Liver (tissue), 9 donors: Measurements from ENCODE around the gene PKN2. TPM values are rescaled to one million over a fixed set of nuclear protein-coding genes. Genes with fewer than 3 reads are reported as not detected.

Experiments used
- DNase-seq: peaks from one replicate; pipeline ENCODE4 v3.0.0-alpha.2; 2017; ENCODE audit warnings: low spot score
- H3K27ac ChIP-seq, 2 donors: one replicate each; pipeline ENCODE4 v1.7.0; 2013; ENCODE audit warnings: inconsistent platforms in 2 of 2, low read length in 2 of 2, control low read depth in 1 of 2, low read depth in 1 of 2, mild to moderate bottlenecking in 1 of 2
- H3K27me3 ChIP-seq, 4 donors: one replicate each; pipeline versions ENCODE4 v1.6.1 to v1.7.0; 2013; ENCODE audit warnings: low read length in 3 of 4, inconsistent platforms in 1 of 4, mild to moderate bottlenecking in 1 of 4, moderate library complexity in 1 of 4; ENCODE audit not compliant: control insufficient read depth in 4 of 4, insufficient read depth in 4 of 4
- H3K36me3 ChIP-seq, 4 donors: one replicate each; pipeline versions ENCODE4 v1.6.1 to v1.7.0; 2013; ENCODE audit warnings: low read length in 3 of 4, mild to moderate bottlenecking in 3 of 4, low read depth in 1 of 4, moderate library complexity in 1 of 4; ENCODE audit not compliant: control insufficient read depth in 4 of 4, insufficient read depth in 3 of 4
- H3K4me1 ChIP-seq, 4 donors: one replicate each; pipeline versions ENCODE4 v1.6.1 to v1.7.0; 2013; ENCODE audit warnings: low read length in 3 of 4, mild to moderate bottlenecking in 3 of 4, moderate library complexity in 1 of 4; ENCODE audit not compliant: control insufficient read depth in 4 of 4, insufficient read depth in 4 of 4
- H3K4me3 ChIP-seq, 3 donors: one replicate each; pipeline versions ENCODE4 v1.6.1 to v1.7.0; 2013; ENCODE audit warnings: low read length in 3 of 3, control low read depth in 1 of 3, low read depth in 1 of 3, mild to moderate bottlenecking in 1 of 3
- H3K9ac ChIP-seq, 2 donors: one replicate each; pipeline ENCODE4 v1.7.0; 2013; ENCODE audit warnings: low read length in 2 of 2, mild to moderate bottlenecking in 2 of 2, moderate library complexity in 2 of 2, control low read depth in 1 of 2, low read depth in 1 of 2
- H3K9me3 ChIP-seq, 4 donors: one replicate each; pipeline versions ENCODE4 v1.6.1 to v1.7.0; 2013; ENCODE audit warnings: low read length in 3 of 4; ENCODE audit not compliant: control insufficient read depth in 4 of 4
- EGR1 ChIP-seq, 2 donors: IDR thresholded peaks; 2 replicates each; pipeline ENCODE4 v1.6.1; 2016 to 2018; ENCODE audit warnings: antibody characterized with exemption in 2 of 2, low read depth in 2 of 2
- FOXA1 ChIP-seq: IDR thresholded peaks from 2 replicates; pipeline ENCODE4 v1.6.1; 2016; ENCODE audit warnings: antibody characterized with exemption
- FOXA2 ChIP-seq: IDR thresholded peaks from 2 replicates; pipeline ENCODE4 v1.6.1; 2016; ENCODE audit warnings: antibody characterized with exemption
- GABPA ChIP-seq, 2 donors: IDR thresholded peaks in 1 of 2; conservative IDR thresholded peaks in 1 of 2; 2 replicates each; pipeline ENCODE4 v1.6.1; 2016; ENCODE audit warnings: antibody characterized with exemption in 2 of 2, mild to moderate bottlenecking in 1 of 2, moderate library complexity in 1 of 2
- HNF4A ChIP-seq, 2 donors: conservative IDR thresholded peaks; 2 replicates each; pipeline ENCODE4 v1.6.1; 2016; ENCODE audit warnings: antibody characterized with exemption in 2 of 2, mild to moderate bottlenecking in 2 of 2
- HNF4G ChIP-seq: IDR thresholded peaks from 2 replicates; pipeline ENCODE4 v1.6.1; 2016; ENCODE audit warnings: antibody characterized with exemption
- JUND ChIP-seq, 2 donors: IDR thresholded peaks; 2 replicates each; pipeline ENCODE4 v1.6.1; 2016; ENCODE audit warnings: antibody characterized with exemption in 2 of 2
- NR2F2 ChIP-seq: IDR thresholded peaks from 2 replicates; pipeline ENCODE4 v1.6.1; 2016; ENCODE audit warnings: antibody characterized with exemption
- RAD21 ChIP-seq, 2 donors: IDR thresholded peaks; 2 replicates each; pipeline ENCODE4 v1.6.1; 2016; ENCODE audit warnings: antibody characterized with exemption in 2 of 2, mild to moderate bottlenecking in 2 of 2
- RXRA ChIP-seq, 2 donors: IDR thresholded peaks; 2 replicates each; pipeline ENCODE4 v1.6.1; 2017 to 2018; ENCODE audit warnings: antibody characterized with exemption in 2 of 2, mild to moderate bottlenecking in 1 of 2
- SP1 ChIP-seq: IDR thresholded peaks from 2 replicates; pipeline ENCODE4 v1.6.1; 2018; ENCODE audit warnings: antibody characterized with exemption, mild to moderate bottlenecking
- TAF1 ChIP-seq: conservative IDR thresholded peaks from 2 replicates; pipeline ENCODE4 v1.6.1; 2016; ENCODE audit warnings: antibody characterized with exemption, mild to moderate bottlenecking
- ZBTB33 ChIP-seq: IDR thresholded peaks from 2 replicates; pipeline ENCODE4 v1.6.1; 2016; ENCODE audit warnings: antibody characterized with exemption
- WGBS: extraction: QIAGEN DNeasy Blood & Tissue Kit; methylation state at CpG from one replicate; pipeline ENCODE4 v1.1.7; 2013; 5-methylcytosine and 5-hydroxymethylcytosine counted together
- polyA plus RNA-seq, 2 donors: library from polyadenylated mRNA; stranded (reverse) in 1 of 2; unstranded in 1 of 2; fragments of 200-250 nt in 1 of 2; fragments of >200 nt in 1 of 2; fragmentation: Nextera tagmentation in 1 of 2; extraction: Ambion mirVana in 1 of 2; gene quantifications; one replicate each; pipeline versions ENCODE4 v1.2.1 to v1.2.3, GENCODE V29; 2013 to 2015
- total RNA-seq, 2 donors: library from RNA; depleted of rRNA; stranded (reverse); fragments of >200 nt; gene quantifications; one replicate each; pipeline ENCODE4 v1.2.3, GENCODE V29; 2014
- TF ChIP-seq, protein P1 (sequence below): fragments of 150-350 bp; IDR thresholded peaks from 2 replicates; pipeline ENCODE4 v1.5.1; 2017; ENCODE audit warnings: improper control_type of control experiment, low read depth, low read length; ENCODE audit not compliant: missing input control
- TF ChIP-seq, protein P2 (sequence below): IDR thresholded peaks from 2 replicates; pipeline ENCODE4 v1.6.1; 2016; ENCODE audit warnings: antibody characterized with exemption, mild to moderate bottlenecking
- TF ChIP-seq, protein P3 (sequence below): IDR thresholded peaks from 2 replicates; pipeline ENCODE4 v1.6.1; 2016; ENCODE audit warnings: antibody characterized with exemption
- TF ChIP-seq, protein P4 (sequence below): IDR thresholded peaks from 2 replicates; pipeline ENCODE4 v1.6.1; 2016; ENCODE audit warnings: antibody characterized with exemption
- donor health status: healthy.
- donor health status: healthy.
- donor health status: healthy.
- donor health status: healthy.
- donor health status: healthy.

PKN2 gene
- total and polyA plus RNA-seq, 4 donors = 4.4 to 20.7 (median 13.3) TPM

DNA sequence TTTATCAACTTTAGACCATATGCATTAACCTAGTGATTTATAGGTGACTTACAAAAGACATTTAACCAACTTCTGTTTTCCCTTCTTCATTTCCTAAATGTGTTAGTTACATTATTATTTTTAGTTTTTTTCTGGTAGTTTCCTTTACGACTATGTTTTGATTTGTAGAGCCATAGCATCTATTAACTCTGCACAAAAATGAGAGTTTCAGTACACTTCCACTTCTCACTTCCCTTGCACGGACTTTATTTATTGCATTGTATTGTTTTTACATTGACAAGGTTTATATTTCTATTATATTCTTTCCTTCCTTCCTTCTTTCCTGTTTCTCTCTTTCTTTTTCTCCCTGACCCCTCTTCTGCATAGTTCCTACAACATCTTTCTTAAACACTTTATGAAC is 14.7 kb downstream of the PKN2 start:
- Histone ChIP-seq H3K9me3 (no peaks in the 10 kb centered on the region), H3K36me3 (peaks cover 0 to 3% (median 1%) of the 10 kb centered on the region in 4 donors), H3K4me1 (peaks cover 0 to 8% (median 3%) of the 10 kb centered on the region in 4 donors), H3K9ac (no peak overlapping the region), H3K27ac (no peak overlapping the region), H3K27me3 (no peaks in the 10 kb centered on the region), H3K4me3 (no peak overlapping the region)
- DNase-seq = no peak
- WGBS = 69% methylated on average over 2 of the region's 2 CpGs
- TF ChIP-seq, protein P1, sequence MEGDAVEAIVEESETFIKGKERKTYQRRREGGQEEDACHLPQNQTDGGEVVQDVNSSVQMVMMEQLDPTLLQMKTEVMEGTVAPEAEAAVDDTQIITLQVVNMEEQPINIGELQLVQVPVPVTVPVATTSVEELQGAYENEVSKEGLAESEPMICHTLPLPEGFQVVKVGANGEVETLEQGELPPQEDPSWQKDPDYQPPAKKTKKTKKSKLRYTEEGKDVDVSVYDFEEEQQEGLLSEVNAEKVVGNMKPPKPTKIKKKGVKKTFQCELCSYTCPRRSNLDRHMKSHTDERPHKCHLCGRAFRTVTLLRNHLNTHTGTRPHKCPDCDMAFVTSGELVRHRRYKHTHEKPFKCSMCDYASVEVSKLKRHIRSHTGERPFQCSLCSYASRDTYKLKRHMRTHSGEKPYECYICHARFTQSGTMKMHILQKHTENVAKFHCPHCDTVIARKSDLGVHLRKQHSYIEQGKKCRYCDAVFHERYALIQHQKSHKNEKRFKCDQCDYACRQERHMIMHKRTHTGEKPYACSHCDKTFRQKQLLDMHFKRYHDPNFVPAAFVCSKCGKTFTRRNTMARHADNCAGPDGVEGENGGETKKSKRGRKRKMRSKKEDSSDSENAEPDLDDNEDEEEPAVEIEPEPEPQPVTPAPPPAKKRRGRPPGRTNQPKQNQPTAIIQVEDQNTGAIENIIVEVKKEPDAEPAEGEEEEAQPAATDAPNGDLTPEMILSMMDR = no peak
- no peak for TF ChIP-seq GABPA (IDR thresholded peaks at IDR 0.05 in 1 of 2, conservative IDR thresholded peaks at IDR 0.05 in 1 of 2)
- no peak for TF ChIP-seq FOXA1
- TF ChIP-seq HNF4G = no peak
- no peak for TF ChIP-seq RXRA (IDR thresholded peaks at IDR 0.05)
- TF ChIP-seq, protein P2, sequence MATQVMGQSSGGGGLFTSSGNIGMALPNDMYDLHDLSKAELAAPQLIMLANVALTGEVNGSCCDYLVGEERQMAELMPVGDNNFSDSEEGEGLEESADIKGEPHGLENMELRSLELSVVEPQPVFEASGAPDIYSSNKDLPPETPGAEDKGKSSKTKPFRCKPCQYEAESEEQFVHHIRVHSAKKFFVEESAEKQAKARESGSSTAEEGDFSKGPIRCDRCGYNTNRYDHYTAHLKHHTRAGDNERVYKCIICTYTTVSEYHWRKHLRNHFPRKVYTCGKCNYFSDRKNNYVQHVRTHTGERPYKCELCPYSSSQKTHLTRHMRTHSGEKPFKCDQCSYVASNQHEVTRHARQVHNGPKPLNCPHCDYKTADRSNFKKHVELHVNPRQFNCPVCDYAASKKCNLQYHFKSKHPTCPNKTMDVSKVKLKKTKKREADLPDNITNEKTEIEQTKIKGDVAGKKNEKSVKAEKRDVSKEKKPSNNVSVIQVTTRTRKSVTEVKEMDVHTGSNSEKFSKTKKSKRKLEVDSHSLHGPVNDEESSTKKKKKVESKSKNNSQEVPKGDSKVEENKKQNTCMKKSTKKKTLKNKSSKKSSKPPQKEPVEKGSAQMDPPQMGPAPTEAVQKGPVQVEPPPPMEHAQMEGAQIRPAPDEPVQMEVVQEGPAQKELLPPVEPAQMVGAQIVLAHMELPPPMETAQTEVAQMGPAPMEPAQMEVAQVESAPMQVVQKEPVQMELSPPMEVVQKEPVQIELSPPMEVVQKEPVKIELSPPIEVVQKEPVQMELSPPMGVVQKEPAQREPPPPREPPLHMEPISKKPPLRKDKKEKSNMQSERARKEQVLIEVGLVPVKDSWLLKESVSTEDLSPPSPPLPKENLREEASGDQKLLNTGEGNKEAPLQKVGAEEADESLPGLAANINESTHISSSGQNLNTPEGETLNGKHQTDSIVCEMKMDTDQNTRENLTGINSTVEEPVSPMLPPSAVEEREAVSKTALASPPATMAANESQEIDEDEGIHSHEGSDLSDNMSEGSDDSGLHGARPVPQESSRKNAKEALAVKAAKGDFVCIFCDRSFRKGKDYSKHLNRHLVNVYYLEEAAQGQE = no peak
- no peak for TF ChIP-seq SP1
- TF ChIP-seq, protein P3, sequence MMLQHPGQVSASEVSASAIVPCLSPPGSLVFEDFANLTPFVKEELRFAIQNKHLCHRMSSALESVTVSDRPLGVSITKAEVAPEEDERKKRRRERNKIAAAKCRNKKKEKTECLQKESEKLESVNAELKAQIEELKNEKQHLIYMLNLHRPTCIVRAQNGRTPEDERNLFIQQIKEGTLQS = no peak
- no peak for TF ChIP-seq HNF4A (conservative IDR thresholded peaks at IDR 0.05)
- TF ChIP-seq TAF1 = no peak
- no peak for TF ChIP-seq NR2F2
- no peak for TF ChIP-seq FOXA2
- TF ChIP-seq RAD21 (IDR thresholded peaks at IDR 0.05) = no peak
- TF ChIP-seq ZBTB33 = no peak
- TF ChIP-seq EGR1 (IDR thresholded peaks at IDR 0.05; ENCODE audit: low read depth in 2 of 2) = no peak
- no peak for TF ChIP-seq JUND (IDR thresholded peaks at IDR 0.05)
- TF ChIP-seq, protein P4, sequence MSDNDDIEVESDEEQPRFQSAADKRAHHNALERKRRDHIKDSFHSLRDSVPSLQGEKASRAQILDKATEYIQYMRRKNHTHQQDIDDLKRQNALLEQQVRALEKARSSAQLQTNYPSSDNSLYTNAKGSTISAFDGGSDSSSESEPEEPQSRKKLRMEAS = no peak
